CD4-positive, alpha-beta T cell (primary cell): Measurements from ENCODE around the gene RGL1. TPM values are rescaled to one million over a fixed set of nuclear protein-coding genes. Genes with fewer than 3 reads are reported as not detected.
"Not testable (repeated sequence)": the region's sequence is repeated elsewhere in the genome, so short reads cannot be mapped to it uniquely, and the experiment has no call there.

ENCODE experiments used
- ATAC-seq: fragments of 200-7000 bp; cut with Tn5 transposase; one replicate; pipeline ENCODE4 v1.10.0; 2022; ENCODE audit warnings: mild to moderate bottlenecking; ENCODE audit not compliant: poor library complexity
- CTCF ChIA-PET: fragments of 350-600 bp; sonication (Branson Sonifier 250); formaldehyde crosslinking; loops from one replicate; lab custom pipeline; 2021; ENCODE audit warnings: antibody characterized with exemption, inconsistent platforms; lab: Charles Lee
- POLR2A ChIA-PET: fragments of 350-600 bp; sonication (Branson Sonifier 250); formaldehyde crosslinking; loops from one replicate; lab custom pipeline; 2021; ENCODE audit warnings: antibody characterized with exemption, inconsistent platforms; lab: Charles Lee
- DNase-seq, 14 experiments: peaks; one replicate each; pipeline ENCODE4 v3.0.0-alpha.2; 2013 to 2020; ENCODE audit warnings: mixed read lengths in 2 of 14
- H3K27ac ChIP-seq, 2 donors: one replicate each; pipeline versions ENCODE4 v1.5.1 to v1.7.0; 2013; ENCODE audit warnings: low read length in 2 of 2, low read depth in 1 of 2, mild to moderate bottlenecking in 1 of 2
- H3K27me3 ChIP-seq, 2 experiments: 1 replicate in 1 of 2; 2 replicates in 1 of 2; pipeline versions ENCODE4 v1.6.1 to v1.7.0; 2013; ENCODE audit warnings: low read length in 2 of 2, control low read depth in 1 of 2, mild to moderate bottlenecking in 1 of 2, moderate library complexity in 1 of 2; ENCODE audit not compliant: insufficient read depth in 2 of 2, control insufficient read depth in 1 of 2
- H3K36me3 ChIP-seq: one replicate; pipeline ENCODE4 v1.6.1; 2013; ENCODE audit warnings: low read length, control low read depth; ENCODE audit not compliant: insufficient read depth
- H3K4me1 ChIP-seq: one replicate; pipeline ENCODE4 v1.6.1; 2013; ENCODE audit warnings: low read length, control low read depth; ENCODE audit not compliant: insufficient read depth
- H3K4me3 ChIP-seq: one replicate; pipeline ENCODE4 v1.5.1; 2013; ENCODE audit warnings: mild to moderate bottlenecking, low read length, moderate library complexity
- H3K9me3 ChIP-seq, 2 experiments: 1 replicate in 1 of 2; 2 replicates in 1 of 2; pipeline versions ENCODE4 v1.6.1 to v1.7.0; 2013; ENCODE audit warnings: low read length in 2 of 2, mild to moderate bottlenecking in 2 of 2, control low read depth in 1 of 2, moderate library complexity in 1 of 2; ENCODE audit not compliant: control insufficient read depth in 1 of 2, insufficient read depth in 1 of 2
- H3K27ac Mint-ChIP-seq: one replicate; pipeline ENCODE4 v1.8.0; 2020; ENCODE audit warnings: mixed read lengths
- H3K27me3 Mint-ChIP-seq: one replicate; pipeline ENCODE4 v1.8.0; 2021; ENCODE audit warnings: mixed read lengths
- H3K36me3 Mint-ChIP-seq: one replicate; pipeline ENCODE4 v1.8.0; 2021; ENCODE audit warnings: low read depth, mixed read lengths
- H3K4me1 Mint-ChIP-seq: one replicate; pipeline ENCODE4 v1.8.0; 2021; ENCODE audit warnings: low read depth, mixed read lengths
- H3K4me3 Mint-ChIP-seq: one replicate; pipeline ENCODE4 v1.8.0; 2020; ENCODE audit warnings: mild to moderate bottlenecking, mixed read lengths
- H3K9me3 Mint-ChIP-seq: one replicate; pipeline ENCODE4 v1.8.0; 2020; ENCODE audit warnings: mixed read lengths
- intact Hi-C, 2 experiments: fragments of 100-400 bp; cut with DNase I in 1 of 2; cut with micrococcal nuclease in 1 of 2; formaldehyde crosslinking; loops; one replicate each; pipeline versions ENCODE4 v1.15.1 to v1.9.0; 2023 to 2025; cut with DNase I, micrococcal nuclease
- total RNA-seq, 174 experiments: library from RNA in 2 of 174; stranded (reverse) in 2 of 174; gene quantifications; one replicate each; pipeline ENCODE4 v1.2.3 and lab custom pipeline; 2021 to 2026
- TF ChIP-seq, protein P1 (sequence below): fragments of 200-600 bp; IDR thresholded peaks from one replicate; pipeline ENCODE4 v1.8.0; 2022; ENCODE audit warnings: antibody characterized with exemption, mild to moderate bottlenecking

RGL1 gene
- total RNA-seq, 2 experiments from 2014 or later: 1.2 to 1.8 TPM

DNA sequence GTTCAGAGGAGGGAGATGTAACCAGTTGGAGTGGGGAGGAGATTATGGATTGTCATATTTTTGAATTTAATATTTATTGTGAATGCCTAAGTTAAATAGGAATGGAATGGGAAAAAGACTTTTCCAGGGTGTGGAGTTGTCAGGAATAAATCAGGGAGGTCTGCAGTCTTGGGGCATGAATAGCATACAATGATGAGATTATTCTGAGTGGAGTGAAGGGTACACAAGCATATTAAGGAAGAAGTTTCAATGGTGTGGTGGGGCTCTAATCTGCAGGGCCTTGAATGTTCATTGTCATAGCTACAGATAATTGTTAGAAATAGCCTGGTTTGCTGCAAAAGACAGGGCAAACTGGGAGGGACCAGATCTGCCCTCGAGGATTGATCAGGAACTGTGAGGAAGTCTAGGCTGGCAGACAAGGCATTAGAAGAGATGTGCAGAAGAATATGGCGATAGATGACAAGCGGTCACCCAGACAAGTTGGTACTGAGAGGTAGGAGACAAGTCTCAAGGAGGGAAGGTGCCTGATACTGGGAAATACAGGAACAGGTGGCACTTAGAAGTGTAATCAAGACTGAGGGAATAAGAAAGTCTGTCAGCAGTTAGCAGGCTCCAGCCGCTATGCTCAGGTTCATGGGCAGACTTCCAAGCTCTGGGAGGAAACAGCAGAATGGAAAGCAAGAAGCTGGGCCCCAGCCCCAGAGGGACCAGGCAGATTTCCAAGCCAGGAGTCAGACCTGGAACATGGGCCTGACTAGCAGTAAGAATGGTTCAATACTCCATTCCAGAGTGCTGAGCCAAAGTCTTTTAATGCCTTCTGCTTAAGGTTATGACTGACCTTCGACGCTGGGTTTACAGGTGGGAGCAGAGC lies 20.9 kb upstream of the RGL1 start:
- H3K27ac Mint-ChIP-seq: no peak overlapping the region
- Histone ChIP-seq H3K27ac (no peak overlapping the region), H3K4me3 (no peak overlapping the region), H3K9me3 (no peaks in the 10 kb centered on the region), H3K27me3 (no peaks in the 10 kb centered on the region), H3K36me3 (no peaks in the 10 kb centered on the region), H3K4me1 (no peaks in the 10 kb centered on the region)
- ChIA-PET POLR2A (no interaction called here), CTCF (interaction anchor here (1.0 kb wide), 1 partner anchor 303 kb away, joined by 3 read pairs; no protein-coding TSS in a partner anchor)
- H3K36me3 Mint-ChIP-seq: no peaks in the 10 kb centered on the region
- no peaks in the 10 kb centered on the region for H3K27me3 Mint-ChIP-seq
- DNase-seq: no peak
- intact Hi-C loops: no loop called here
- no peak for ATAC-seq
- H3K4me1 Mint-ChIP-seq: no peaks in the 10 kb centered on the region
- no peak overlapping the region for H3K4me3 Mint-ChIP-seq
- H3K9me3 Mint-ChIP-seq: no peaks in the 10 kb centered on the region
- TF ChIP-seq, protein P1, sequence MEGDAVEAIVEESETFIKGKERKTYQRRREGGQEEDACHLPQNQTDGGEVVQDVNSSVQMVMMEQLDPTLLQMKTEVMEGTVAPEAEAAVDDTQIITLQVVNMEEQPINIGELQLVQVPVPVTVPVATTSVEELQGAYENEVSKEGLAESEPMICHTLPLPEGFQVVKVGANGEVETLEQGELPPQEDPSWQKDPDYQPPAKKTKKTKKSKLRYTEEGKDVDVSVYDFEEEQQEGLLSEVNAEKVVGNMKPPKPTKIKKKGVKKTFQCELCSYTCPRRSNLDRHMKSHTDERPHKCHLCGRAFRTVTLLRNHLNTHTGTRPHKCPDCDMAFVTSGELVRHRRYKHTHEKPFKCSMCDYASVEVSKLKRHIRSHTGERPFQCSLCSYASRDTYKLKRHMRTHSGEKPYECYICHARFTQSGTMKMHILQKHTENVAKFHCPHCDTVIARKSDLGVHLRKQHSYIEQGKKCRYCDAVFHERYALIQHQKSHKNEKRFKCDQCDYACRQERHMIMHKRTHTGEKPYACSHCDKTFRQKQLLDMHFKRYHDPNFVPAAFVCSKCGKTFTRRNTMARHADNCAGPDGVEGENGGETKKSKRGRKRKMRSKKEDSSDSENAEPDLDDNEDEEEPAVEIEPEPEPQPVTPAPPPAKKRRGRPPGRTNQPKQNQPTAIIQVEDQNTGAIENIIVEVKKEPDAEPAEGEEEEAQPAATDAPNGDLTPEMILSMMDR: no peak

DNA sequence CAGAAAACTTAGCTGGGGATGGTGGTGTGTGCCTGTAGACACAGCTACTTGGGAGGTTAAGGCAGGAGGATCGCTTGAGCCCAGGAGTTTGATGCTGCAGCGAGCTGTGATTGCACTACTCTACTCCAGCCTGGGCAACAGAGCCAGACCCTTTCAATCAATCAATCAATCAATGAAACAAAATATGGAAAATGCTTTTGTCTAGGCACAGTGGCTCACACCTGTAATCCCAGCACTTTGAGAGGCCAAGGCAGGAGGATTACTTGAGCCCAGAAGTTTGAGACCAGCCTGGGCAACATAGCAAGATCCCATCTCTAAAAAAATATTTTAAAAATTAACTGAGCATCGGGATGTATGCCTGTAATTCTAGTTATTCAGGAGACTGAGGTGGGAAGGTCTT lies 19.0 kb upstream of the RGL1 start:
- H3K4me3 ChIP-seq, H3K36me3 Mint-ChIP-seq, H3K4me1 ChIP-seq, H3K9me3 ChIP-seq, H3K27ac ChIP-seq, H3K27me3 ChIP-seq, H3K4me3 Mint-ChIP-seq, H3K27ac Mint-ChIP-seq, H3K36me3 ChIP-seq, CTCF ChIA-PET, DNase-seq, intact Hi-C loops, H3K9me3 Mint-ChIP-seq, H3K27me3 Mint-ChIP-seq, POLR2A ChIA-PET, ATAC-seq, H3K4me1 Mint-ChIP-seq: not testable (repeated sequence)

DNA sequence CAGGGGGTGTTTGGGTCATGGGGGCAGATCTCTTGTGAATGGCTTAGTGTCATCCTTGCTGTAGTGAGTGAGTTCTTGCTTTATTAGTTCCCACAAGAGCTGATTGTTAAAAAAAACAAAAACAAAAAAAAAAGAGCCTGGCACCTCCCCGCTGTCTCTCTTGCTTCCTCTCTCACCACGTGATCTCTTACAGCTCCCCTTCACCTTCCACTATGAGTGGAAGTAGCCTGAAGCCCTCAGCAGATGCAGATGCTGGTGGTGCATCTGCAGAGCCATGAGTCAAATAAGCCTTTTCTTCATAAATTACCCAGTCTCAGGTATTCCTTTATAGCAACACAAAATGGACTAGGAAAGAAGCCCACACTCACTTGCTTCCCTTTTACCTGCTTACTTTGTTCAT lies 17.2 kb upstream of the RGL1 start:
- Histone ChIP-seq H3K27me3 (no peaks in the 10 kb centered on the region), H3K4me1 (no peaks in the 10 kb centered on the region), H3K9me3 (no peaks in the 10 kb centered on the region), H3K36me3 (no peaks in the 10 kb centered on the region), H3K4me3 (no peak overlapping the region), H3K27ac (no peak overlapping the region)
- TF ChIP-seq, protein P1: no peak
- Mint-ChIP-seq H3K27ac (no peak overlapping the region), H3K9me3 (no peaks in the 10 kb centered on the region), H3K36me3 (no peaks in the 10 kb centered on the region), H3K27me3 (no peaks in the 10 kb centered on the region), H3K4me1 (no peaks in the 10 kb centered on the region), H3K4me3 (no peak overlapping the region)
- POLR2A ChIA-PET: no interaction called here
- intact Hi-C loops: no loop called here
- no peak for DNase-seq
- CTCF ChIA-PET: no interaction called here
- no peak for ATAC-seq
